GM12873 (cell line): Measurements from ENCODE around the gene CATSPERD.

Experiments used
- TF ChIP-seq, protein P1 (sequence below): IDR thresholded peaks from 2 replicates; pipeline ENCODE4 v1.5.1; 2012; ENCODE audit warnings: low read depth, mild to moderate bottlenecking, moderate library complexity, low read length, control low read depth; ENCODE audit not compliant: insufficient read depth; ENCODE audit errors: missing control alignments

CATSPERD gene

DNA sequence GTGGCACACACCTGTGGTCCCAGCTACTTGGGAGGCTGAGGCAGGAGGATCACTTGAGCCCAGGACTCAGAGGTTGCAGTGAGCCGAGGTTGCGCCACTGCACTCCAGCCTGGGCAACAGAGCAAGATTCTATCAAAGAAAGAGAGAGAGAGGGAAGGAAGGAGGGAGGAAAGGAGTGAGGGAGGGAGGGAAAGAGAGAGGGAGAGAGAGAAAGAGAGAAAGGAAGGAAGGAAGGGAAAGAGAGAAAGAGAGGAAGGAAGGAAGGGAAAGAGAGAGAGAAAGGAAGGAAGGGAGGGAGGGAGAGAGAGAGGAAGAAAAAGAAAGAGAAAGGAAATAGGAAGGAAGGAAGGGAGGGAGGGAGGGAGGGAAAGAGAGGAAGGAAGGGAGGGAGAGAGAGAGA lies 96.8 kb downstream of the CATSPERD start:
- TF ChIP-seq, protein P1, sequence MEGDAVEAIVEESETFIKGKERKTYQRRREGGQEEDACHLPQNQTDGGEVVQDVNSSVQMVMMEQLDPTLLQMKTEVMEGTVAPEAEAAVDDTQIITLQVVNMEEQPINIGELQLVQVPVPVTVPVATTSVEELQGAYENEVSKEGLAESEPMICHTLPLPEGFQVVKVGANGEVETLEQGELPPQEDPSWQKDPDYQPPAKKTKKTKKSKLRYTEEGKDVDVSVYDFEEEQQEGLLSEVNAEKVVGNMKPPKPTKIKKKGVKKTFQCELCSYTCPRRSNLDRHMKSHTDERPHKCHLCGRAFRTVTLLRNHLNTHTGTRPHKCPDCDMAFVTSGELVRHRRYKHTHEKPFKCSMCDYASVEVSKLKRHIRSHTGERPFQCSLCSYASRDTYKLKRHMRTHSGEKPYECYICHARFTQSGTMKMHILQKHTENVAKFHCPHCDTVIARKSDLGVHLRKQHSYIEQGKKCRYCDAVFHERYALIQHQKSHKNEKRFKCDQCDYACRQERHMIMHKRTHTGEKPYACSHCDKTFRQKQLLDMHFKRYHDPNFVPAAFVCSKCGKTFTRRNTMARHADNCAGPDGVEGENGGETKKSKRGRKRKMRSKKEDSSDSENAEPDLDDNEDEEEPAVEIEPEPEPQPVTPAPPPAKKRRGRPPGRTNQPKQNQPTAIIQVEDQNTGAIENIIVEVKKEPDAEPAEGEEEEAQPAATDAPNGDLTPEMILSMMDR = no peak

DNA sequence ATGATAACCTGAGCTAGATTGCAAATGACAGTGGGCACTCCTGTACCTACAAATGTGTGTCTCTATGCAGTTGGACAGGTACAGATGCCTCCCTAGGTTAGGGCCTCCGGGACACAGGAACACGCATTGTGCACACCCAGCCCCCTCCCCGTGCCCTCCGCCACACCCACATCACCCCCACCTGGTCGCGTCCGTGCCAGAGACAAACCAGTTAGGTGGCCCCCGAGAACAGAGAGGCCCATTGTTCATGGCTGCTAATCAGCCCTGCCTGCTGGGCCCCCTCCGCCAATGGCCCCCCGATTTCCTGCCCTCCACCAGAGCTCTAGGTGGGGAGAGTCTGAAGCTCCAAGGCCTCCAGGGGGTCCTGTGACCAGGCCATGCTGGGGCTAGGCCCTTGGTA lies 98.2 kb downstream of the CATSPERD start:
- TF ChIP-seq, protein P1 = no peak

DNA sequence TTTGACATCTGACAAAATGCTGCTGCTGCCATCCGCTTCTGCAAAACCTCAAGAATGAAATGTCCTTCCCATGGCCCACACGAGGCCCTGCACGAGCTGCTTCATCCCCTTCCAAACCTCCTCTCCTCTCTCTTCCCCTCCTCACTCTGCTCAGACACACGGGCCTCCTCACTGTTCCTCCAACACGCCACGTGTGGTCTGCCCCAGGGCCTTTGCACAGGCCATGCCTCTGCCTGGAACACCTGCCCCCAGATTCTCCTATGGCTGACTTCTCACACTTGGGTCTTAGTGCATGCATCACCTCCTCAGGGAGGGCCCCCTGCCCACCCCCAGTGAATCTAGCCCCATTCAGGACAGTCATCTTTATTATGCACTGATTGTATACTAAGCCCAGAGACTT lies 100.3 kb downstream of the CATSPERD start:
- TF ChIP-seq, protein P1 = no peak

DNA sequence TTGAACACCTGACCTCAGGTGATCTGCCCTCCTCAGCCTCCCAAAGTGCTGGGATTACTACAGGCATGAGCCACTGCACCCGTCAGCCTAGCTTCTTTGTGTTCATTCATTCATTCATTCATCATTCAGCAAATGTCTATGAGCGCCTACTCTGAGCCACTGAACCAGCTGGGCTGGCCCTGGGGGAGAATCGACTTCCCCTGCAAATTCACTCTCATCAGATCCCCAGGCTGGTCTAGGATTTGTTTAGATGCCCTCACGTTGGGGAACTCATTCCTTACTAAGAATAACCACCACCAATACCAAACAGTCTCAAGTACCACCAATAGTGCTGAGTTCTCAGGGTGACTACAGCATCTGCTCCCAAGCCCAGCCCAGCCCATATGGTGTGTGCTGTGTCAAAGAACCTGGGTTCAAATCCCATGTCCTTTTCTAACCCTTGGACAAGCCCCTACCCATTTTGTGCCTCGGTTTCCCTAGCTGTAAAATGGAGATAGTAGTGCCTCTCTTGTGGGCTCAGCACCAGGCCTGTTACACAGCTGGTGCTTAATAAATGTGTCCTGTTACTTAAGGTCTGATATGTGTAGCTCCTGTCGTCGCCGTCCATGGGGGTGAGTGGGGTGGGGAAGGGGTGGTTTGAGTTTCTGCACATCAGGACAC lies 101.2 kb downstream of the CATSPERD start:
- TF ChIP-seq, protein P1 = no peak

DNA sequence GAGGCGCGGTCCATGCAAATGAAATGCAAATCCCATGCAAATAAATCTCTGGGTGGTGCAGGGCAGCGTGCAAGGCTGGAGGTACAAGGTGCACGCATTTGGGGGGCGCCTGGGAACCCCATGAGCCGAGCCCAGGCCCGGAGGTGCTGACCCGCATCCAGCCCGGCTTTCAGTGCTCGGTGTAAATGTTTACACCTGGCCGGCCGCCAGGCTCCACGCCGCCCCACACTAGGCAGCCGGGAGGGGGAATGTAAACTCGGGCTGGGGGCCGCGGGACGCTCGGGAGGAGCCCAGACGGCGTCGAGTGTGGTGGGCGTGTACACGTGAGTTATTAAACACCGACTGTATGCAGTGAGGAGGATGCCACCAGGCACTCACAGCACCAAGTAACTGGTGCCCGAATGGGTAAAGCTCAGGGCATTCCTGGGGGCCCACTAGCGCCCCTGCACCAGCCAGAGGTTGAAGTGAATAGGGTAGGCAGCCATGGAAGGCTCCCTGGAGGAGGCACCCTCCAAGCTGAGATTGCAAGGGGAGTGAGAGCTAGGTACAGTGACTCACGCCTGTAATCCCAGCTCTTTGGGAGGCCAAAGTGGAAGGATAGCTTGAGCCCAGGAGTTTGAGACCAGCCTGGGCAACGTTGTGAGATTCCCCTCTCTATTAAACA lies 101.9 kb downstream of the CATSPERD start:
- TF ChIP-seq, protein P1 = no peak

DNA sequence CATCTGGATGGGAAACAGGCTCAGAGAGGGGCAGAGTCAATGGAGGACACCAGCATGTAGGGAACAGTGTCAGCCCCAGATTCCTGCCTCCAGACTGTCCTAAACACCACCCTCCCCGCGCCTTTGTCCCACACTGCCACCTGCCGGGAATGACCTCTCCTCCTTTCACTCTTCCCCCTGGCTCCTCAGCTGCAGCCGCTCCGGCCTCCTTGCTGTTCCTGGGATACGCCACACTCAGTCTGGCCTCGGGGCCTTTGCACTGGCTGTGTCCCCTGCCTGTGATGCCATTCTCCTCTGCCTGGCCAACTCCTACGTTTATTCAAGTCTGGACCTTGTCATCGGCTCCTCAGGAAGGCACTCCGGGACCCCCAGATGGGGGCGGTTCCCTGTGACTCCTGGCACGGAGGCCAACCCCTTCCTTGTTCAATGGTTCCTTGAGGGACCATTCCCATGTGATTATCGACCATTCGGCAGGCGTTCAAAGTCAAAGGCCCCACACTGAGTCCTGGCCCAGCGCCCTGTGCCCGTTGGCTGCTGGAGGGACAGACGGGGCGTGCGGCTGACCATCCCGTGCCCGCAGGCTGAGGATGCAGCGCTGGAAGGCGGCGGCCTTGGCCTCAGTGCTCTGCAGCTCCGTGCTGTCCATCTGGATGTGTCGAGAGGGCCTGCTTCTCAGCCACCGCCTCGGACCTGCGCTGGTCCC lies 103.3 kb downstream of the CATSPERD start:
- TF ChIP-seq, protein P1 = no peak

DNA sequence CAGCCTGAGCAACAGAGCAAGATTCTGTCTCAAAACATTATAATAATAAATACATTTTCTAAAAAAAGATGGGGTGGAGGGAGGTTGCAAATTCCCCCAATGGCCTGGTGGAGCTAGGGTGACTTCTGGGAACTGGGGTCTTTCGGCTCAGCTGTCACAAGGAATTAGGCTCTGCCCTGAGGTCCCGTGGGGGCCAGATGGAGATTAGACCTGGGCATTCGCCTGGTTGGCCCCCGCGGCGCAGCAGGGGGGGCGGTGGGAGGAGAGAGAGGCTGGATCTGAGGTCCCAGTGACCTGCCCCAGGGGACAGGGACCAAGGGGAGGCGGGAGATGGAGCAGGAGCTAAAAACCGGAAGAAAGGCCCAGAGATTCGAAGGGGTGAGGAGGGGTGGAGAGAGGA lies 104.3 kb downstream of the CATSPERD start:
- TF ChIP-seq, protein P1 = no peak
